GM18867 (cell line): ENCODE measurements around the gene PPM1K.
A peak's percentile ranks its signal among the peaks of the same experiment; 100 is the strongest.
"Not testable (repeated sequence)": the region's sequence is repeated elsewhere in the genome, so short reads cannot be mapped to it uniquely, and the experiment has no call there.

ENCODE experiments used
- ATAC-seq: cut with Tn5 transposase; IDR thresholded peaks from one replicate; pipeline ENCODE4 v1.9.1; 2021; ENCODE audit warnings: mild to moderate bottlenecking, moderate library complexity; ENCODE audit not compliant: unreplicated experiment

The PPM1K gene

GRCh38 chr4:88284439-88285234 is at the start of gene PPM1K:
Gene PPM1K (minus strand): TSS chr4:88284561. CDS start chr4:88278583, 5,978 bp downstream.
- peak; percentile 86 for ATAC-seq

GRCh38 chr4:88333741-88334405 is 49.5 kb upstream of the PPM1K start:
- no peak for ATAC-seq

- no peak for ATAC-seq
Observed at GRCh38 chr4:88327665-88328064, 43.3 kb upstream of the PPM1K start.

GRCh38 chr4:88320780-88321373 is 36.5 kb upstream of the PPM1K start:
- ATAC-seq, result peak; percentile 99

- ATAC-seq, result peak; percentile 50
Observed at GRCh38 chr4:88320224-88320779, 35.9 kb upstream of the PPM1K start.

- no peak for ATAC-seq
Observed at GRCh38 chr4:88318751-88319350, 34.5 kb upstream of the PPM1K start.

GRCh38 chr4:88315460-88316017 is 31.2 kb upstream of the PPM1K start:
- ATAC-seq, result no peak

- not testable (repeated sequence) for ATAC-seq
Observed at GRCh38 chr4:88313088-88313624, 28.8 kb upstream of the PPM1K start.

- no peak for ATAC-seq
Observed at GRCh38 chr4:88308587-88308986, 24.2 kb upstream of the PPM1K start.

- no peak for ATAC-seq
Observed at GRCh38 chr4:88297725-88298454, 13.5 kb upstream of the PPM1K start.

GRCh38 chr4:88297212-88297516 is 12.8 kb upstream of the PPM1K start:
- no peak for ATAC-seq

GRCh38 chr4:88296413-88297211 is 12.3 kb upstream of the PPM1K start:
- no peak for ATAC-seq

GRCh38 chr4:88295656-88296055 is 11.3 kb upstream of the PPM1K start:
- no peak for ATAC-seq

GRCh38 chr4:88291003-88291402 is 6.6 kb upstream of the PPM1K start:
- ATAC-seq, result no peak

GRCh38 chr4:88286897-88287296 is 2.5 kb upstream of the PPM1K start:
- no peak for ATAC-seq

- ATAC-seq, result no peak
Observed at GRCh38 chr4:88285235-88285653, 883 bp upstream of the PPM1K start.

- peak; percentile 29 for ATAC-seq
Observed at GRCh38 chr4:88283661-88284438, 511 bp downstream of the PPM1K start.

GRCh38 chr4:88280228-88280795 is 4.0 kb downstream of the PPM1K start:
- ATAC-seq, result no peak
